Measurements from ENCODE around the gene LIX1L.

The LIX1L gene

GRCh38 chr1:145891143-145891542, 66.7 kb downstream of the LIX1L start:
- H3K27me3 Mint-ChIP-seq, result peaks cover 2% of the 10 kb centered on the region
- H3K9me3 Mint-ChIP-seq, result no peaks in the 10 kb centered on the region
- H3K36me3 Mint-ChIP-seq (ENCODE audit: low read depth), result no peaks in the 10 kb centered on the region
- peaks cover 6% of the 10 kb centered on the region for H3K4me1 Mint-ChIP-seq
- no peak overlapping the region for H3K4me3 Mint-ChIP-seq
- DNase-seq (no peak), ATAC-seq (no peak)
- no peak overlapping the region for H3K27ac Mint-ChIP-seq

- Mint-ChIP-seq H3K27me3 (peaks cover 9% of the 10 kb centered on the region), H3K27ac (no peak overlapping the region), H3K4me3 (no peak overlapping the region), H3K4me1 (peaks cover 16% of the 10 kb centered on the region), H3K36me3 (ENCODE audit: low read depth) (no peaks in the 10 kb centered on the region), H3K9me3 (no peaks in the 10 kb centered on the region)
- ATAC-seq, result no peak
- DNase-seq, result no peak
These were observed 68.1 kb downstream of the LIX1L start for GRCh38 chr1:145889722-145890121.

GRCh38 chr1:145887631-145888030, 70.2 kb downstream of the LIX1L start:
- ATAC-seq (no peak), DNase-seq (no peak)
- no peaks in the 10 kb centered on the region for H3K36me3 Mint-ChIP-seq (ENCODE audit: low read depth)
- H3K9me3 Mint-ChIP-seq, result no peaks in the 10 kb centered on the region
- no peak overlapping the region for H3K4me3 Mint-ChIP-seq
- H3K4me1 Mint-ChIP-seq, result peaks cover 16% of the 10 kb centered on the region
- no peak overlapping the region for H3K27ac Mint-ChIP-seq
- peaks cover 22% of the 10 kb centered on the region for H3K27me3 Mint-ChIP-seq

DNA sequence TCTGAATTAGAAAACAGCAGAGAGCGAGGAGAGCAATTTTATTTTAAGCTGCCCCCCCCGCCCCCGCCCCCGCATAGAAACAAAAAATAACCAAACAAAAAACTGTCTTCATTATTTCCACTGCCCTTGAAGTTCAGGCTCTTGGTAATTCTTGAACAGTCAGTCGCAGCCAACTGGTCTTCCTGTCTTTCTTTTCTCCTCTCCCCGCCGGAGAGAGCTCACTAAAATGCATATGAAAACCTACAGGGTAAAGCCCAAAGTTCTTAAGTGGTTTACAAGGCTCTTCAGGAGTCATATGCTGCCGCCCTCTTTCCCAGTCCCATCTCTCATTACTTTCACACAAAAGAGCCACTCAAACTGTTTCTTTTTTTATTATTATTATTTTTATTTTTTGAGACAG, 71.0 kb downstream of the LIX1L start:
- H3K27ac Mint-ChIP-seq, result no peak overlapping the region
- peaks cover 24% of the 10 kb centered on the region for H3K27me3 Mint-ChIP-seq
- no peaks in the 10 kb centered on the region for H3K36me3 Mint-ChIP-seq (ENCODE audit: low read depth)
- no peaks in the 10 kb centered on the region for H3K9me3 Mint-ChIP-seq
- DNase-seq (no peak), ATAC-seq (no peak)
- H3K4me3 Mint-ChIP-seq, result peak overlapping the region; percentile 15
- peaks cover 16% of the 10 kb centered on the region for H3K4me1 Mint-ChIP-seq

- Mint-ChIP-seq H3K27me3 (peaks cover 24% of the 10 kb centered on the region), H3K9me3 (no peaks in the 10 kb centered on the region), H3K27ac (no peak overlapping the region), H3K4me1 (peaks cover 16% of the 10 kb centered on the region), H3K4me3 (peak overlapping the region; percentile 77), H3K36me3 (ENCODE audit: low read depth) (no peaks in the 10 kb centered on the region)
- ATAC-seq (no peak), DNase-seq (no peak)
These were observed 71.4 kb downstream of the LIX1L start for GRCh38 chr1:145886390-145886789.

DNA sequence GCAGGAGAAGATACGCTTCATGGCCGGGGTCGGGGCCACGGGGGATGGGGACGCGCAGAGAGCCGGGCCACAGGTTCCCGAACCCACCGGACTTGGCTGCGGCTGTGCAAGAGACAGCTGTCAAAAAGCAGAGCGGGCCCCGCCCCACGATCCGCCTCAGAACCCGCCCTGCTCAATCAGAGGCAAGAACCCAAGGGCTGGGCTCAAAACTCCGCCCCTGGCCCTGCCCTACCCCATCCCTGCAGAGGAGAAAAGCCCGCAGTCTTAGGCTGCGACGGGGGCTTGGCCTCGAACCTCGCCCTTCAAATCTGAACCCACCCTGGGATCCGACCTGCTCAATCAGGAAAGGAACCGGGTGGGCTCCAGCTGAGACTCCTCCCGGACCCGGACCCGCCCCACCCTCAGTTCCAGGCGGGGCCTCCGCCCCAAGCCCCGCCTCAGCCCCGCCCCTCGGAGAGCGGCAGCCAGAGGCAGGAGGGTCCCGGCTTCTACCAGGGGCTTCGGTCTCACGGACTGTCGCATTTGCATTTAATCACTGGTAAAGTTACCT, 72.0 kb downstream of the LIX1L start, which contains the start of gene ANKRD35:
Gene ANKRD35, minus strand, starts transcription at position 129 of the 550 bp plus-strand sequence. Its CDS starts 108 bp downstream, at position 21.
- no peak within 1 kb of the TSS for H3K27ac Mint-ChIP-seq
- ATAC-seq (peak; percentile 100), DNase-seq (peak; percentile 87)
- no peaks in the 10 kb centered on the region for H3K9me3 Mint-ChIP-seq
- no peaks in the 10 kb centered on the region for H3K36me3 Mint-ChIP-seq (ENCODE audit: low read depth)
- H3K27me3 Mint-ChIP-seq, result peaks cover 24% of the 10 kb centered on the region
- H3K4me3 Mint-ChIP-seq, result peak within 1 kb of the TSS; percentile 77
- H3K4me1 Mint-ChIP-seq, result peaks cover 16% of the 10 kb centered on the region

GRCh38 chr1:145884675-145885074, 73.1 kb downstream of the LIX1L start:
- H3K9me3 Mint-ChIP-seq, result no peaks in the 10 kb centered on the region
- no peak for DNase-seq
- H3K27me3 Mint-ChIP-seq, result peaks cover 24% of the 10 kb centered on the region

More at GRCh38 chr1:145884675-145885074, 73.1 kb downstream of the LIX1L start:
- peaks cover 16% of the 10 kb centered on the region for H3K4me1 Mint-ChIP-seq
- no peaks in the 10 kb centered on the region for H3K36me3 Mint-ChIP-seq (ENCODE audit: low read depth)
- ATAC-seq, result no peak
- H3K27ac Mint-ChIP-seq, result no peak overlapping the region
- H3K4me3 Mint-ChIP-seq, result peak overlapping the region; percentile 77
